NCI-H1436 treated with DMSO at 0.1 percent for 48 hours (cell line): ENCODE results near the gene KATNAL1.

Source experiments
- DNase-seq: peaks from one replicate; lab custom pipeline; 2025; lab: John Stamatoyannopoulos, UW

Gene KATNAL1

GRCh38 chr13:30332456-30333143 is 25.2 kb upstream of the KATNAL1 start:
- no peak for DNase-seq

GRCh38 chr13:30331331-30331771 is 24.0 kb upstream of the KATNAL1 start:
- DNase-seq = no peak

- DNase-seq = no peak
Measured at GRCh38 chr13:30329009-30329585, 21.7 kb upstream of the KATNAL1 start.

- no peak for DNase-seq
Measured at GRCh38 chr13:30325668-30326067, 18.3 kb upstream of the KATNAL1 start.

GRCh38 chr13:30323524-30323923 is 16.2 kb upstream of the KATNAL1 start:
- no peak for DNase-seq

GRCh38 chr13:30322428-30322827 is 15.1 kb upstream of the KATNAL1 start:
- DNase-seq = no peak

- DNase-seq = no peak
Measured at GRCh38 chr13:30321256-30321655, 13.9 kb upstream of the KATNAL1 start.

GRCh38 chr13:30319655-30320054 is 12.3 kb upstream of the KATNAL1 start:
- no peak for DNase-seq

GRCh38 chr13:30319130-30319529 is 11.8 kb upstream of the KATNAL1 start:
- DNase-seq = no peak

- no peak for DNase-seq
Measured at GRCh38 chr13:30318026-30318425, 10.7 kb upstream of the KATNAL1 start.

- DNase-seq = no peak
Measured at GRCh38 chr13:30314562-30314961, 7.2 kb upstream of the KATNAL1 start.

- DNase-seq = no peak
Measured at GRCh38 chr13:30314069-30314468, 6.7 kb upstream of the KATNAL1 start.

- DNase-seq = no peak
Measured at GRCh38 chr13:30313311-30313710, 6.0 kb upstream of the KATNAL1 start.

GRCh38 chr13:30312904-30313303 is 5.6 kb upstream of the KATNAL1 start:
- no peak for DNase-seq

GRCh38 chr13:30308548-30308947 is 1.2 kb upstream of the KATNAL1 start:
- DNase-seq = no peak

- no peak for DNase-seq
Measured at GRCh38 chr13:30307971-30308290, 580 bp upstream of the KATNAL1 start.

GRCh38 chr13:30306762-30307193 is 573 bp downstream of the KATNAL1 start:
- DNase-seq = peak; percentile 15

- no peak for DNase-seq
Measured at GRCh38 chr13:30305456-30305970, 1.8 kb downstream of the KATNAL1 start.

GRCh38 chr13:30303269-30303668 is 4.1 kb downstream of the KATNAL1 start:
- no peak for DNase-seq

GRCh38 chr13:30301827-30302226 is 5.5 kb downstream of the KATNAL1 start:
- no peak for DNase-seq

GRCh38 chr13:30300596-30300995 is 6.8 kb downstream of the KATNAL1 start:
- no peak for DNase-seq

GRCh38 chr13:30299786-30300185 is 7.6 kb downstream of the KATNAL1 start:
- DNase-seq = no peak

GRCh38 chr13:30295116-30295515 is 12.2 kb downstream of the KATNAL1 start:
- DNase-seq = no peak

GRCh38 chr13:30294004-30294403 is 13.3 kb downstream of the KATNAL1 start:
- DNase-seq = no peak
